GM10266 (cell line): ENCODE measurements around the gene CEP44.

Experiments used
- DNase-seq: peaks from one replicate; pipeline ENCODE4 v3.0.0; 2012; ENCODE audit errors: extremely low spot score
- TF ChIP-seq, protein P1 (sequence below): IDR thresholded peaks from 2 replicates; pipeline ENCODE4 v1.5.1; 2012; ENCODE audit warnings: mild to moderate bottlenecking, low read depth; ENCODE audit not compliant: control insufficient read depth, insufficient read depth; ENCODE audit errors: missing control alignments

The CEP44 gene

DNA sequence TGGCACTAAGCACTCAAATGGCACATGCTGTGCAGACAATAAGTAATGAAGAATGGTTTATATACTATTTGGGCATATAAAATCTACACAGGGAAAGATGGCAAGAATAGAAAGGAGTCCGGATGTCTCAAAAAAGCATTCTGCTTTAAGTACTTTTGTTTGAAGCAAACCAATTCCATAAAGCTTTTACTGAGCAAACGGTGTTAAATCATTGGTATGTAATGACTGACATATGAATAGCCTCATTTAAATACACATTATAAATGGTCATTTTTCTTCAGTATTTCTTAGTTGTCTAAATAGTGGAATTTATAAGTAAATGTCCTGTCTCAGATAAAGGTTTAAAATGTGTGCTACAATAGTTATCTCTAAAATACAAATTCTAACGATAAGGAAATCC lies 6.3 kb upstream of the CEP44 start:
- TF ChIP-seq, protein P1, sequence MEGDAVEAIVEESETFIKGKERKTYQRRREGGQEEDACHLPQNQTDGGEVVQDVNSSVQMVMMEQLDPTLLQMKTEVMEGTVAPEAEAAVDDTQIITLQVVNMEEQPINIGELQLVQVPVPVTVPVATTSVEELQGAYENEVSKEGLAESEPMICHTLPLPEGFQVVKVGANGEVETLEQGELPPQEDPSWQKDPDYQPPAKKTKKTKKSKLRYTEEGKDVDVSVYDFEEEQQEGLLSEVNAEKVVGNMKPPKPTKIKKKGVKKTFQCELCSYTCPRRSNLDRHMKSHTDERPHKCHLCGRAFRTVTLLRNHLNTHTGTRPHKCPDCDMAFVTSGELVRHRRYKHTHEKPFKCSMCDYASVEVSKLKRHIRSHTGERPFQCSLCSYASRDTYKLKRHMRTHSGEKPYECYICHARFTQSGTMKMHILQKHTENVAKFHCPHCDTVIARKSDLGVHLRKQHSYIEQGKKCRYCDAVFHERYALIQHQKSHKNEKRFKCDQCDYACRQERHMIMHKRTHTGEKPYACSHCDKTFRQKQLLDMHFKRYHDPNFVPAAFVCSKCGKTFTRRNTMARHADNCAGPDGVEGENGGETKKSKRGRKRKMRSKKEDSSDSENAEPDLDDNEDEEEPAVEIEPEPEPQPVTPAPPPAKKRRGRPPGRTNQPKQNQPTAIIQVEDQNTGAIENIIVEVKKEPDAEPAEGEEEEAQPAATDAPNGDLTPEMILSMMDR = no peak

DNA sequence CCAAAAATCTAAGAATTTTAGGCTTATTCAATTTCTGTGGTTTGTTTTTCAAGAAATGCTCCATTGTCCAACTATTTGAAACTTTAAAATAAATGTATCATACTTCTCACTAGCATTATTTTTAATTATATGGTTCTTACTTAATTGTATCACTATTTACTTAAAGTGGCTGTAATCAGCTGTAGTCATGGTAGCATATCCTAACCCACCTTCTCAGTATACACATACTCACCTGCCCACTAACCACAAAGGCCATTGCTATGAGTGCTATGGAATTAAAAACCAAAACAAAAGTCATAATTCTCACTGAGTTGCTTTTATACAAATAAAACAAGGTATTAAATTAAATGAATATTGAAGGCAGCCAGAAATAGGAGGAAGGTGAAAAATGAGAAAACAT lies 5.2 kb upstream of the CEP44 start:
- DNase-seq = no peak
- TF ChIP-seq, protein P1 = no peak

More for the DNA sequence above, 6.3 kb upstream of the CEP44 start:
- DNase-seq = no peak

DNA sequence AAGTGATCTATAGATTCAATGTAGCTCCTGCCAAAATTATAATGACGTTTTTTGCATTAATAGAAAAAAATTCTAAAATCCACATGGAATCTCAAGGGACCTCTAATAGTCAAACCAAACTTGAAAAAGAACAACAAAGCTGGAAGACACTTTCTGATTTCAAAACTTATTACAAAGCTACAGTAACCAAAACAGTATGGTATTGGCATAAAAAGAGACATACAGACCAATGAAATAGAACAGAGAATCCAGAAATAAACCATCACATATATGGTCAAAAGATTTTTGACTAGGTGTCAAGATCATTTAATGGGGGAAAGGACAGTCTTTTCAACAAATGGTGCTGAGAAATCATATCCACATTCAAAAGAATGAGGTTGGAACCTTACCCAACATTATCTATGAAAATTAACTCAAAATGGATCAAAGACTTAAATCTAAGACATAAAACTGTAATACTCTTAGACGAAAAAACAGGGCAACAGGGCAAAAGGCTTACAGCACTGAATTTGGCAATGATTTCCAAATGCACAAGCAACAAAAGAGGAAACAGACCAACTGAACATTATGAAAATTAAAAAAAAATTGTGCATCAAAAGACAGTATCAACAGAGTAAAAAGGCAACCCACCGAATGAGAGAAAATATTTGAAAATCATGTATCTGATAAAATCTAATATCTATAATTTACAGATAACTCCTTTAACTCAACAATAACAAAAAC lies 4.1 kb upstream of the CEP44 start:
- TF ChIP-seq, protein P1 = no peak
- no peak for DNase-seq

DNA sequence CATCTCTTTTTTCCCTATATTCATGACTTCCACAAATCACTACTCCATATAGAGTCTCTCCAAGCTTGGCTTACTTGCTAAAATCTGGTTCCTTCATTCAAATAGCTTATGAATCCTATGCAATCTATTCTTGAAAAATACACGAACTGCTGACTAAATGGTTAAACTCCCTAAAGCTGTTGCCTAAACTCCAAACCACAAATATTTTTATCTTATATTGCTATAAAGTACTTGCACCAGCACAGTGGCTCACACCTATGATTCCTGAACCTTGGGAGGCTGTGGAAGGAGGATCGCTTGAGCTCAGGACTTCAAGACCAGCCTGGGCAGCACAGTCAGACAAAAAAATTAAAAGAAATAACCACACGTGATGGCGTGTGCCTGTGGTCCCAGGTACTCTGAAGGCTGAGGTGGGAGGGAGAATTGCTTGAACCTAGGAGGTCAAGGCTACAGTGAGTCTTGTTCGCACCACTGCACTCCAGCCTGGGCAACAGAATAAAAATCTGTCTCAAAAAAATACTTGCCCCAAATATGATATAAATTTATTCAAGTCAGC lies 2.5 kb upstream of the CEP44 start:
- DNase-seq = no peak
- TF ChIP-seq, protein P1 = no peak

DNA sequence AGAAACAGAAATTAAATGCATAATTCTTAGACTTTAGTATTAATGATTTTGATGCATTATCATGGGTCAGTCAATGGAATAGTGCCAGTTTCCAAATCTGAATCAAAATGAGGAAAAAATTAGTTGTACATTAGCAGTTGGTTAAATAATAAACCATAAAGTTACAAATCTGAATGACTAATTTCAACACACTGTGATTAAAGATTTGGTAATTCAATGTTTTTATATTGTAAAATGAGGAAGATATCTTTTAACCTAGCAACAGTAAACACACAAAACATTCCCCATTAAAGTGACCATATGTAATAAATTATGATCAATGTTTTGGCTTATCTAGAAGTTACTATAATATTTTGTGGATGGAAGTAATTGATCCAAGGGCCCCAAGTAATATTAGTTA lies 1.8 kb upstream of the CEP44 start:
- DNase-seq = no peak

DNA sequence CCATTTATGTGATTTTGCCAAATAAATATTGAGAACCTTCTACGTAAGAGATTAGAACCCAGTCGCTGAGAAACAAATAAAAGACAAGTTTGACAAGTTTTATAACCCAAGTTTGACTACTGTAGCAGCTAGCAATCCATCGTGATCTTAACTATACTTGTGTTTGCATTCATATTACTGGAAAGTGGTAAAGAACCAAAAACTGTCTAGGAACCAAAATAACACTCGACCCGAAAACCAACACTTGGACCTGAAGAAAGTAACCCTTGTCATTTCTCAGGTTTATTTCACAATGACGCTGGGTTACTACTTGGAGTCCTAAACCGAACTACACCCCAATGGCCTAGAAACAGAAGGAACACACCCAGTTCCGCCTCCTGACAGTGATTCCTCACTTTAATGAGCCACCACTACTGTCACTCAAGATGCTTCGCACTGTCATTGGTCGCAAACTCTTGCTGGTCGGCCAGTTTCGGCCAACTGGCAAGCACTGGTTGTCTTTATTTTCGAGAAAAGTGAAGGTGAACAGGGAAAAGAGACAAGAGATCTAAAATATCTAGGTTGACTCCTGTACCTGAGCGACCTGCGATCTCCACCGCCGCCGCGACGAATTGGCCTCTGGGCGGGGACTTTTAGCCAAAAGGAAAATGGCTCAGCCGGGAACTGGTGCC lies 740 bp upstream of the CEP44 start:
- peak; percentile 87 for DNase-seq
- TF ChIP-seq, protein P1 = no peak

More for the DNA sequence above, 1.8 kb upstream of the CEP44 start:
- TF ChIP-seq, protein P1 = no peak

DNA sequence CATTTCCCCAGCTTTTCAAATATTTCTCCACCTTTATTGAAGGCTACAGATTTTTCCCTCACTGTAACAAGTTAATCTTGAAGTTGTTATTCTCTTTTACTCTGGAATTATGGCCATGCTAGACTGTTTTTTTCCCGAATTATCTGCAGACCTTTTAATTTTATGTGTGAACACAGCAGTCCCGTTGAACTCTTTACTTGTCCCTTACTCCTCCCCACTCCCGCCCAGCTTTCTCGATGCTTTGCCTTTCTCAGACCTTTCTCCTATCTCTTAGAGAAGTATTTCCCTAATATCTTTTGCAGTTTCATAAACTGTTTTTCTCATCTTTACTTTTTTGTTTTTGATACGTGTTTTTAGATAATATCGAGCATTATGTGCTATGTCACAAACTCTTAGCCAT lies 776 bp downstream of the CEP44 start:
- TF ChIP-seq, protein P1 = no peak
- no peak for DNase-seq
